RKO (cell line): Measurements from ENCODE around the gene TDRD9.

ENCODE experiments used
- DNase-seq: peaks from one replicate; pipeline ENCODE4 v3.0.0-alpha.2; 2016; ENCODE audit warnings: low spot score

TDRD9 gene

DNA sequence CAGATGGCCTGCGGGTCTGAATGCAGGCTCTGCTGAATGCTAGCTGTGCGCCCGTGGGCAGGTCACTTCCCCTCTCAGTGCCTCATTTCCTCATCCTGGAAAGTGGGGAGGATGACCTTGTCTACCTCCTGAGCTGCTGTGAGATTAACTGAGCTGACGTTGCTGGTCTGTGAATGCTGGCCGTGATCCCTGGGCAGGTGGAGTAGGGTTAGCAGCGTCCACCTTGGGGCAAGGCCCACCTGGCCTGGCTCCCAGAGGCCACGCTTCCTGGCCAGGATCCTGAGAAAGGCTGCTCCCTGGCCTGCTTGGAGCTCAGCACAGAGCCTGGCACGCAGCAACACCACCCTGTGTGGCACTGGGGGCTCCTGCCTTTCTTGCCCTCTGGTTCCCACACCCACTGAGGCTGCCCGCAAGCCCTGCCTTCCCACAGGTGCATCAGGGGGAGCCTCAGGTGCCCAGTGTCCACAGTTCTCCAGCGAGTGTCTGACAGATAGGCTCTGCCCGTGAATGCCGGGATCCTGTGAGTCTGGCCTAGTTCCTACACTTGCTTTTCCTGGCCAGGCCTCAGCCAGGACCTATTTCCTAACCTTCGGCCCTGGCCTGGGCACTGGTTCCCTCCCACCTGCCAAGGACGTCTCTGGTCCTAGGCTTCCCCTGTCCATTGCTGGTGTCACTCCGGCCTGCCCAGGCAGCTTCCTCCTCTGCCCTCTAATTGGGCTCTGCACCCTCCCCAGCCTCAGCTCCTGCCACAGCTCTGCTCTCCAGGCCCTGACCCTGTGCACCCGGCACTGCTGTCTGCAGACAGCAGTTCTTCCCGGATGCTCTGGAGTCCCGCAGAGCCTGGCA lies 37.2 kb upstream of the TDRD9 start:
- DNase-seq, result no peak

DNA sequence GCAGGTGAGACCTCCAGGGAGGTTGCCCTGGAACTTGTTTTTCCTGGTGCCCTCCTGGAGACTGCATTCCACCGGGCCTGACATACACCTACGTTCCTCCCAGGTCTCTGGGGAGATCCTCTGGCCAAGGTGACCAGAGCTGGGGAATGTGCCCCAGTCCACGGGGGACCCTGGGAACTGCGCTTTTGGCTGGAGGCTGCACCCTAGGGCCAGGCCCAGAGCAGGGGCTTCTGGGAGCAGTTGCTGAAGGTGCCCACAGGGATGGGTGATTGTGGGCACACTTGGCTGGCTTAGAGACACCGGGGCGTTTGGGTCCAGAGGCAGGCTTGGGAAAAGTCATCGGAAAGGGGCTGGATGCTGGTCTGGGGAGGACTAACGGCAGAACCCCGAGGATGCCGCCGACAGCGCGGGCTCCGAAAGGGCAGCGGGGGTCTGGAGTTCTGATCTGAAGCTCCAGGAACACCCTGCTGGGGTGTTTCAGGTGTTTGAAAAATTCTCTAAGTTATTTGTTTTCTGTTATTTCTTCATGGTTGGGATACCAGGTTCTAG lies 36.5 kb upstream of the TDRD9 start:
- DNase-seq, result no peak

DNA sequence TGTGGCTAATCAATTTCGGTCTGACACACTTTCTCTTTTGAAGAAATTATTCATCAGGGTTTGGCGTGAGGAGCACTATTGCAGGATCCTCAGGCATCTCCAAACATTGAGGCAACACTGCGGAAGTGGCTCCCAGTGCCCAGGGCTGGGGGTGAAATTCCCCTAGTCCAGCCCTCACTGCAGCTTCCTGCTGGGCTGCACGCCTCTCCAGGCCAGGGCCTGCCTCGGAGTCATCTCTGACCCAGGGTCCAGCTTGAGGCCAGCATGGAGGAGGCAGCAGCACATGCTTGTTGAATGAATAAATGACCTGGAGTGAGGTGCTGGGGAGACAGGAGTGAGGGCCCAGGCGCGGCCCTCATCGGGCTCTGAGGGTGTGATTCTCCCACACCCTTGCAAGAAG lies 36.0 kb upstream of the TDRD9 start:
- no peak for DNase-seq

DNA sequence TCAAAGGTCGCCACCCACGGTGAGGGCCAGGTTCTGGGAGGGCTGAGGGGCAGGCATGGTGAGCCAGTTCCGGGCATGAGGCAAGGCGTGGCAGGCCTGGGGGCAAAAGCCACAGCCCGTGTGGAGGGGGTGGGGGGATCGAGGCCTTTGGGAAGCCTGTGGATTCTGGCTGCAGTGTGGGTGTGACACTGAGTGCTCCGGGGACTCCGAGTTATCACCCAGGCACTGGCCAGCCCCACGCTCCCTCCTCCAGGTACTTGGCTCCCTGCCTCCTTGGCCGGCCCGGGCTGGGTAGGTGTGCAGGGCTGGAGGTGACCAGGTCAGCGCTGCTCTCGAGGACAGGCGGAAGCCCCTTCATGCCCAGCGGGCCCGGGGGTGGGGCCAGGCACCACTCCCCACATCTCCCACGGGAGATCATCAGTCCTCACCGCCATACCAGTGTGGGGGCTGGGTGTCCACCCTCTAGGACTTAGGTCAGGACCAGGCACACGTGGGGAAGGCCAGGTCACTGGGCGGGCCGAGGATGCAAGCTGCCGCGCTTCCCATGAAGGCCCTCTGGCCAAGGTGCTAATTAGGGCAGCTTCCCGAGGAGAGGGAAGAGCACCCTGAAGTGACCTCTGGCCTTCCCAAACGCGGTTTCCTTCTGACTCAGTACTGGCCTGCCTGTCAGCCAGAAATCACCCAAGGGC lies 34.1 kb upstream of the TDRD9 start:
- DNase-seq, result no peak

DNA sequence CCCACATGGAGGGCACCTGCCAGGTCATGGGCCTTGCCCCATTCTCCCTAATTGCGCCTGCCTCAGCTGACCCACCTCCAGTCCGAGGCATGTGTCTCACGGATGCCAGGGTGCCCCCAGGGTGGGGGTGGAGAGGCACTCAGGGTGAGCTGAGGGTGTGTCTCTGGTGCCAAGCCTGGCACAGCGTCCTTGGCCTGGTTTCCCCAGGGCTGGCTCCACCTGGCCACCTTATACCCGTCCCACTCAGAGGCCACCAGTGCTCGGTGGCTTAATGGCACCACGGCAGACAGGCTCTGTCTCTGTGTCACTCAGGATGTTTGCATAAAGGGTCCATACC lies 33.6 kb upstream of the TDRD9 start:
- no peak for DNase-seq

DNA sequence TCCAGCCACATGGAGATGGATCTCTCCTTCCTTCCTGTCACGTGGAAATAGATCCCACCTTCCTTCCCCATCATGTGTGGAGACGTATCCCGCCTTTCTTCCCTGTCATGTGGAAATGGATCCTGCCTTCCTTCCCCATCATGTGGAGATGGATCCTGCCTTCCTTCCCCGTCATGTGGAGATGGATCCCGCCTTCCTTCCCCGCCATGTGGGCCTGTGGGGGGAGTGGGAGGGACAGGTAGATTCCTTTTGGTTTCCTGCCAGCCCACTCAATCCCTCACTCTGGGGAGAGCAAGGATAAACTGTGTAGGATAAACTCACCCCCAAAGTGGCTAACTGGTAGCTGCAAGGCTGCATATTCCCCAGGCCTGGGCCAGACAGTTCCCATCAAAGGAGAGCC lies 31.7 kb upstream of the TDRD9 start:
- no peak for DNase-seq

DNA sequence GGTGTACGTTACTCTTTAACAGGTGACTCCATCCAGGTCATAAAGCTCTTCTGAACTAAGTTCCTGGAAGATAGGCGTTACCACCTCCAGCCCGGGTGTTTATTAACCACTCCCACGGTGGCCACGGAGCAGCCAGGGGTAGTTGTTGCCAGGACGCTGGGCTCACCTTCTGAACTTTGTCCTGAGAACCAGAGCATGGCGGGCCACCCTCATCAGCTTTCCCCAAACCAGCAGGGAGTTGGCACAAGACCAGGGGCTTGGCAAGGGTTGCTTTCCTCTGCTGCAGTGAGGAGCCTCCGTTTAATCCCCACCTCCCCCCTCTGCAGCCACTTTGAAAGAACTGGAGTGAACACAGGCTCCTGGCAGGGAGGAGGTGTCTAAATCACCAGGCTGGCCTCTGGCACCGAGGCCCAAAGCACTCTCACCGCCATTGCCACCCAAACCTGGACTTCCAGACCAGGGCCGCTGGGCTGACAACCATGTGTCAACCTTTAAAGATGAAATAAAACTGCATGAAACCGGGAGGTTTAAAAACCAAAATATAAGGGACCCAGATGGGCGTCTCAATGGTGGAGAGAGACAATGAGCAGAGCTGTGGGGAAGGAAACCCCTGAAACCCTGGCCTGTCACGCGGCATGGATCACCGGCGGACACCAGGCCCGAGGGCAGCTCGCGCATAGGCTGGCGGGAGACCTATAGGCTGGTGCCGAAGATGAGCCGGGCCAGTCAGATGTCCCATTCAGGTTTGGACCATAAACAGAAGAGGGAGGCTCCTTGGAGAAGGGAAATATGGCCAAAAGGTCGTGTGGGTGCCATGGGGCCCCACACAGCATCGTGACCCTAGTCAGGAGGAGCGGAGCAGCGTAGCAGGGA lies 30.9 kb upstream of the TDRD9 start:
- DNase-seq, result no peak

DNA sequence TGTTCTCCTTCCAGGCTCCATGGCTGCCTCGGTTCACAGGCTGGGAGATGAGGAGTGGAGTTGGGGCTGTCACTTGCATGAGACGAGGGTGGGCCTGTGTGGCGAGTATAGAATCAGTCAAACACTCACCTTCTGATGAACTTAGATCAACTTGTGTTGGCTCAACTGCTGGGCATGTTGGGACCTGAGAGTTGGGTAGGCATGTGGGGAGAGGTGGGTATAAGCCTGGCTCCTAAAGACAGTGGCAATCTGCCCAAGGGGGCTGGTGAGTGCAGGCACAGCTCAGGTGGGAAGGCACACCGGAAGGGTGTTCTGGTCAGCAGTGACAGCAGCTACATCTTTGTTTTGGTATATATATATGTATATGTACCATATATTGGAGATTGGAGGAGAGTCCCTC lies 30.1 kb upstream of the TDRD9 start:
- DNase-seq, result no peak

DNA sequence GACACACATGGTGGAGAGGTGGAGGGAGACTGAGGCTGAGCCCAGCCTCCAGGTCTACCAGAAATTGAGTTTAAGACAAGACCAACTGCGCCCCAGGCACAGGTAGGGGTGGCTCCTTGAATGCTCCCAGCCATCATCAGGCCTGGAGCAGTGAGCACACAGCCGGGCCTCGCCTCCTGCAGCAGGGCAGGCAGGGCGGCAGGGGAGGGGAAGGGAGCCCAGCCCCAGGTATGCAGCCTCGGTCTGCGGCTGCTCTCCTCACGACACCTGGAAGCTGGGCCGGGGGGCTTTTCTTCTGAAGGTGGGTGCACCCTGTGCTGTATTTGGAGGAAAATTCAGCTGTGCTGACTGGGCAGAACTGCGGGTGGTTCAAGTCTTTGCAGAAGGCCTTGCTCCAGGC lies 29.5 kb upstream of the TDRD9 start:
- DNase-seq, result no peak

DNA sequence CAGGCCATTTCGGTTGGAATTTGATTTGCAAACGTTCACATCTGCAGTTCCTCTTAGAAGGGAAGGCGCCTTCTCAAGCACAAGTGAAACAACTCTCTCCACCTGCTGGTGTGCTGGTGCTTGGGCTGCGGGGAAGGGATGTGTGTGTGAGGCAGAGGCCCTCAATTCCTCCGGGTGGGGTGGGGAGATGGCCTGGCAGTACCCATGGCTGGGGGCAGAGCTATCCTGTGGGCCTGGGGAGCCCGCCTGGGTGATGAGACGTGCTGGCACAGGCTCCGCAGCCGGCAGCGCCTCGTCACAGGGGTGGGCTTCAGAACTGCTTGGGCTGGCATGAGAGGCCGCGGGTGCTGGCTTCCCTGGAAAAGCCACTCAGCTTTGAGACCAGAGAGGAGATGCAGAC lies 28.9 kb upstream of the TDRD9 start:
- no peak for DNase-seq

DNA sequence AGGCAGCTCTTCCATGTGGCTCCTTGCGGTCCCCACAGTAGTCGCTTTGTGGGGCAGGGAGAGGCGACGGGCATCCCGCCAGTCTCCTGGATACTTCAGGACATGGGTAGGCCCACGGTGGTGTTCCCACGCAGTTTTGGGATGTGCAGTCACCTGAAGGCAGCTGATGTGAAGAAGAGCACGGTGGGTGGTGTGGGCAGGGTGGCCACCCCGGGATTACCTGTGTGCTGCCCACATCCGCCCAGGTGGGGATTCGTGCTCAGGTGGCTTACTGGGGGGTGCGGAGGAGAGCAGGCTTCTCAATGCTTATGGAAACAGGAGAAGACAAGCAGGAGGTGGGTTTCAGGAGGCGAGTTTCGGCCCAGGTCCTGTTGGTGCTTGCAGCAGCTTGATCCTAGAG lies 28.4 kb upstream of the TDRD9 start:
- DNase-seq, result no peak

DNA sequence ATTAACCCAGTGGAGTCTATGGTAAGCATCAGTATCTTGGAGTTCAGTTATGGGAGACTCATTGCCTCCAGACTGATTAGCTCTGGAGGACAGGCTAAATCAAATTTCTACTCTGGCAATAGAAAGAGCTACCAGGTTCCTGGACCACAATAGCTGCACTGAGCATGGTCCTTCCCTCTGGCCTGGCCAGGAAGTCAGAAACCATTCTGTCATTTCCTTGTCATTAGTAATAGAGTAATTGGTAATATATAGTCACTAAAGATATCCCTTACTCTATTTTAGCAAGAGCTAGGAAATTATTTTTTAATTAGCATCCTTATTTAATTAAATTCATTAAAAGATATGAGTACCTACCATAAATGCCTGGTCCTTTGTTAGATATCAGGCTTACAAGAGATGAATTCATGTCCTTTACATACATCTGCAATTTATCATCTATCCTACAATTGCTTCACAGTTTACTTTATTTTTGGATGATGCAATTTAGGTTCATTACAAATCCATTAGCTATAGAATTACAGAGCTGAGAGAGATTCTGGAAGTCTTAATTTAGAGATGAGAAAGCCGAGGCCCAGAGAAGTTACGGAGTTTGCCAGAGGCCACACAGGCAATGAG lies 23.7 kb upstream of the TDRD9 start:
- DNase-seq, result no peak

DNA sequence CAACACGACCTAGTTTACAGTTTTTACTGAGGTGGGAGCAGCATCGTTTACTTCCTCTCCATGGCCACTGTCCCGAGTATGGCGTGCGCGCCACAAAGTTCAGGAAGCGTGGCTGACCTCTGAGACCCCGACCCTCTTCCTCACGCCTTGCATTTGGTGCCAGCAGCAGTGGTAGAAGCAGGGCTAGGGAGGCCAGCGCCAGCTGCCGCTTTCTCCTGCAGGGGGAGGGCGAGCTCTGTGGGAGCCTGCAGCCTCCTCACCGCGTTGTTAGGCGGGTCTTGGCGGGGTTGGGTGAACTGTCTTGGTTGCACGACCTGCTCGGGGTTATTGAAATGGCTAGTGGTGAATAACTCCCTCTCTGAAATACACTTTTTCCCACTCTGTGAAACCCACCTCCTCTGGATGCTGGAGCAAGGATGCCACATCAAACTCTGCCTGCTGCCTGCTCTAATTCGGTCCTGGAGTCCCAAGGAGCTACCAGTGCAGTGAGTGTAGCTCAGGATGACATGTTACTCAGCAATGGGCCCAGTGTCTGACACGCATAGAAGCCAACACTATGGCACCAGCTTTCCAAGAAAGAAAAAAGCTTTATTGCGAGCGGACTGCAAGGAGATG lies 22.3 kb upstream of the TDRD9 start:
- no peak for DNase-seq

DNA sequence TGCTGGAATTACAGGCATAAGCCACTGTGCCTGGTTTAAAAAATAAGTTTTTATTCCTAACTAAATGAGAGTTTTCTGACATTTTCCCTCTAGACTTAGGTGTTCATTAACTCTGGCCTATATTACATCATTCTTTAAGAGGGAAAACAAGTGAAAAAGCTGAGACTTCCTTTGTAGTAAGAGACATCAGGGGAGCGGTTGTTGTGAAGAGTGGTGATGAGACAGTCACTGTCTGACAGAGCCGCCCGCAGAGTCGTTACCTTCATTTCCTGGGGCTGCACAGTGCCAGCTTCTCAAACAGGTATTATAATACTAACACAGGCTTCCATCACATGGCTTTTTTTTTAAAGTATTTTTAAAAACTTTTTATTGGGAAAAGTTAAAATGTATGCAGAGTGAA lies 19.7 kb upstream of the TDRD9 start:
- no peak for DNase-seq

DNA sequence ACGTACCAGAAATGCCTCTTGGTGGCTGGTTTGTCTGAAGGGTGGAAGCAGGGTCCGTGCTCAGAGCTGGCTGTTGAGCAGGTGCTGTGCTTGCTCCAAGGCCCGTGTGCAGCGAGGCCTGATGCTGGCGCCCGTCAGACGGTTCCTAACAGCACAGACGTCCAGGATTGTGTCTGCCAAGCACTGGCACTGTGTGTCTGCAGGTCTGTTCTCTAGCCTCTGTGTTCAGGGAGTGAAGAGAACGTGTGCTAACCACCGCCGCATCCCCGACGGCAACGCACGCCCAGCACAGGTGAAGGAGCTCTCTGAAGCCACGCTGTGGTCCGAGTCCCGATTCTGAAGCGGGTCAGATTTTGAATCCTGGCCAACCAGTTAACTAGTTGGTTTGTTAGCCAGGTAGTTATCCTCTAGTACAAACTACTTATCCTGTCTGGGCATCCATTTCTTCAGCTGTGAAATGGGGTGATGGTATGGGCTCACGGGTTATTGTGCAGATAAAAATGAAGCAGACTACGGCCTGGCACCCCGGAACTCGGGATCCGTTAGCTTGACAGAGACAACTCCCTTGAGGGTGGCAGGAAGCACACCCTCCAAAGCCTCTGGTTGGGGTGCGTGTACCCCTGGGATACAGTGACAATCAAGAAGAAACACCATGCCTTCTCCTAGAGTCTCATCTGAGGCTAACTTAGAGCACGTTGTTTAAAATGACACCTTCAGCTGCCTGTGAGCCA lies 18.6 kb upstream of the TDRD9 start:
- DNase-seq, result no peak

DNA sequence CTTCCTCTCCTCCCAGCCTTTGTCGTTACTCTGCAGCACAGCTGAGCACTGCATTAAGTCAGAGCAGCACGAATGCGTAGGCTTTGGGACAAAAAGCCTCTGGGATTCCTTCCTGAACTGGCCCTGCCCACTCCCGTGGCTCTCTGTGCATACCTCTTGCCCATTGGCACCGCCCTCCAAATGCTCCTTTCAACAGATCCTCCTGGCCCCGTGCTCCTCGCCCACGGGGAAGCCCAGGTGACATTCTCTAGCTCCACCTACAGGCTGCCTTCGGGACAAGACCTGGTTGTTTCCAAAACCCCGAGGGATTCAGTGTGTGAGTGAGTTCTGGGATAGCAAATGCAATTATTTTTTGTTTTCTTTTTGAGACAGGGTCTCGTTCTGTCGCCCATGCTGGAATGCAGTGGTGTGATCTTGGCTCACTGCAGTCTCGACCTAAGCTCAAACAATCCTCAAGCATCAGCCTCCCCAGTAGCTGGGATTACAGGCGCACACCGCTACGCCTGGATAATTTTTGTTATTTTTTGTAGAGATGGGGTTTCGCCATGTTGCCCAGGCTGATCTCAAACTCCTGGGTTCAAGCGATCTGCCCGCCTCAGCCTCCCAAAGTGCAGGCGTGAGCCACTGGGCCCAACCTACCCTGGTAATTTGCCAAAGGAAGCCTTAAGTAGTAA lies 17.9 kb upstream of the TDRD9 start:
- DNase-seq, result peak; percentile 45

DNA sequence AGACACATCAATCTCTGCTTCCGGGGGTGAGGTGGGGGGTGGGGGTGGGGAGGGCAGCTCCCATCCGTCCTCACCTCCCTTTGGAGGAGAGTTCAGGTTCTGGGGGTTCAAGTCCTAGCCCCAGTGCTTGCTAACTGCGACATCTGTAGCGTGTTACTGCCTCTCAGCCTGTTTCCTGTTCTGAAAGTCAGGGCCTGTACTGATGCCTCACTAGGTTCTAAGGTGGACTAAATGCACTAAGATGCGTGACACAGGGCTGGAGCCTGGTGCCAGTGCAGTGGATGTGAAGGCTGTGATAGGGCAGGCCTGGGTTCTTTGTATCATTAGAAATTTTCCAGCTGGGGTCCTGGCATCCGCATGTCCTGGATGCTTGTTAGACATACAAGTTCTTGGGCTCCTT lies 17.3 kb upstream of the TDRD9 start:
- DNase-seq, result no peak

DNA sequence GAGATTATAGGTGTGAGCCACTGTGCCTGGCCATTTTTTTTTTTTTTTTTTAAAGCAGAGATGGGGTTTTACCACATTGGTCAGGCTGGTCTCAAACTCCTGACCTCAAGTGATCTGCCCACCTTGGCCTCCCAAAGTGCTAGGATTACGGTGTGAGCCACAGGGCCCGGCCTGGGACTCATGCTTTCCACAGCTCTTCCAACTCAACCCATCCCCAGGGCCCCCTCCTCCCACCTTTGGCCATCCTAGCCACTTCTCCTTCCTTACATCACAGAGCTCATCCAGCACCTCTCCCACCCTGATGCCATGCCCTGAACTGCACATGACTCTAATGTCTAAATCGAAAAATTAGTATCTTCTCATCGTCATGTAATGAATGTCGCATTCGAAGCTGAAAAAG lies 12.6 kb upstream of the TDRD9 start:
- DNase-seq, result no peak

DNA sequence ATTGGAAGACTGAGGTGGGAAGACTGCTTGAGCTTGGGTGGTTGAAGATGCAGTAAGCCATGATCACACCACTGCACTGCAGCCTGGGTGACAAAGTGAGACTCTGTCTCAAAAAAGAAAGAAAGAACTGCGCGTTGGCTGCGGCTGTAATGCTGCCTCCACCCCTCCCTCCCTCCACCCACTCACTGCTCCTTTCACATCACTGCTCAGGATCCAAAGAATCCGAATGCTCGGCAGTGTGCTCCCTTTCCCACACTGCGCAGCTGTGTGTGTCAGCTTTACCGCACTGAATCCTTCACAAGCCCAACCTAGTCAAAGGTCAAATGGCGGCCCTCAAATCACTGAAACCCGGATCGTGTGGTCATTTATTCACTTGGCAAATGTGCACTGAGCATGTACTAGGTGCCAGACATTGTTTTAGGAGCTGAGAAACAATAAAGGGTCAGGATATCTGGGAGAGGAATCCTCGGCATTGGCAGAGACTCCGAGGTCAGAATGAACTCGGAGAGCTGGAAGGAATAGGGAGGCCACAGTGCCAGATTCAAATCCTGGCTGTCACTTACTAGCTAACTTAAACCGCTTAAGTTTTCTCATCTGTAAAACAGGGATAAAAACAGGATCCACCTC lies 11.5 kb upstream of the TDRD9 start:
- DNase-seq, result no peak
